Ovary (tissue), 3 donors: Measurements from ENCODE around the gene GFI1B.

Experiments used
- CTCF ChIP-seq, 3 donors: fragments of 450-650 bp in 2 of 3; fragments of 200-600 bp in 1 of 3; IDR thresholded peaks; one replicate each; pipeline versions ENCODE4 v1.5.1 to v1.8.0; 2016 to 2022; ENCODE audit warnings: antibody characterized with exemption in 3 of 3, mild to moderate bottlenecking in 1 of 3
- EP300 ChIP-seq: sonication (generic); formaldehyde crosslinking; IDR thresholded peaks from one replicate; pipeline ENCODE4 v1.6.1; 2017; ENCODE audit warnings: antibody characterized with exemption
- donor health status: DM: no; HTN: no; CAD: no.

- TF ChIP-seq EP300 (peak; percentile 83), CTCF (IDR thresholded peaks at IDR 0.05) (no peak)
Measured at GRCh38 chr9:132944294-132945185, 34.0 kb upstream of the GFI1B start, which contains the start of gene TSC1.
